GM12865 (cell line): ENCODE results near the gene CNPY2.

ENCODE experiments used
- DNase-seq: peaks from one replicate; pipeline ENCODE4 v3.0.0; 2010; ENCODE audit warnings: low read depth
- H3K4me3 ChIP-seq: 2 replicates; pipeline ENCODE4 v1.5.1; 2011; ENCODE audit warnings: mild to moderate bottlenecking, low read depth, low read length, control low read depth
- TF ChIP-seq, protein P1 (sequence below): IDR thresholded peaks from 2 replicates; pipeline ENCODE4 v1.5.1; 2011; ENCODE audit warnings: low read length, control low read depth, low read depth, inconsistent platforms; ENCODE audit not compliant: insufficient read depth; ENCODE audit errors: missing control alignments

CNPY2 gene

DNA sequence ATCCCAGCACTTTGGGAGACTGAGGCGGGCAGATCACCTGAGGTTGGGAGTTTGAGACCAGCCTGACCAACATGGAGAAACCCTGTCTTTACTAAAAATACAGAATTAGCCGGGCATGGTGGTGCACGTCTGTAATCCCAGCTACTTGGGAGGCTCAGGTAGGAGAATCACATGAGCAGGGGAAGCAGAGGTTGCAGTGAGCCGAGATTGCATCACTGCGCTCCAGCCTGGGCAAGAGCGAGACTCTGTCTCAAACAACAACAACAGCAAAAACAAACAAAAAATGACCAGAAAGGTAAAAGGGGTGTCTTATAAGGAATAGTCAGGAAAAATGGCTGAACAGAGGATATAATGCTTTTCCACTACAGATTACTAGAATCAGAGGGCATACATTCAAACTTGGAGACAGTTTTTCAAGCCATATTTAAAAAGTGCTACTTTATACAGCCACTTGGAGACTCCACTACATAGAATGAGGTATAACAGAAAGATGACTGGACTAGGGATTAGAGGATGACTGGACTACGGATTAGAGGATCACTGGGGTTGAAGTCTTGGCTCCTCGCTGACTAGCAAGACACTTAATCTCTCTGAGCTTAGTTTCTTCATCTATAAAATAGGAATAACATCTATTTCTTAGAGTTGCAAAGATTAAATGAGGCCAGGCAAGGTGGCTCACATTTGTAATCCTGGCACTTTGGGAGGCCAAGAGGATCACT lies 10.8 kb downstream of the CNPY2 start:
- TF ChIP-seq, protein P1, sequence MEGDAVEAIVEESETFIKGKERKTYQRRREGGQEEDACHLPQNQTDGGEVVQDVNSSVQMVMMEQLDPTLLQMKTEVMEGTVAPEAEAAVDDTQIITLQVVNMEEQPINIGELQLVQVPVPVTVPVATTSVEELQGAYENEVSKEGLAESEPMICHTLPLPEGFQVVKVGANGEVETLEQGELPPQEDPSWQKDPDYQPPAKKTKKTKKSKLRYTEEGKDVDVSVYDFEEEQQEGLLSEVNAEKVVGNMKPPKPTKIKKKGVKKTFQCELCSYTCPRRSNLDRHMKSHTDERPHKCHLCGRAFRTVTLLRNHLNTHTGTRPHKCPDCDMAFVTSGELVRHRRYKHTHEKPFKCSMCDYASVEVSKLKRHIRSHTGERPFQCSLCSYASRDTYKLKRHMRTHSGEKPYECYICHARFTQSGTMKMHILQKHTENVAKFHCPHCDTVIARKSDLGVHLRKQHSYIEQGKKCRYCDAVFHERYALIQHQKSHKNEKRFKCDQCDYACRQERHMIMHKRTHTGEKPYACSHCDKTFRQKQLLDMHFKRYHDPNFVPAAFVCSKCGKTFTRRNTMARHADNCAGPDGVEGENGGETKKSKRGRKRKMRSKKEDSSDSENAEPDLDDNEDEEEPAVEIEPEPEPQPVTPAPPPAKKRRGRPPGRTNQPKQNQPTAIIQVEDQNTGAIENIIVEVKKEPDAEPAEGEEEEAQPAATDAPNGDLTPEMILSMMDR: no peak
- H3K4me3 ChIP-seq: no peak overlapping the region
- no peak for DNase-seq

- TF ChIP-seq, protein P1: no peak
- H3K4me3 ChIP-seq: no peak overlapping the region
- DNase-seq: no peak
Observed at GRCh38 chr12:56304276-56304675, 11.5 kb downstream of the CNPY2 start.

GRCh38 chr12:56300644-56301464 lies 14.9 kb downstream of the CNPY2 start:
- H3K4me3 ChIP-seq: peak overlapping the region; percentile 71
- TF ChIP-seq, protein P1: no peak
- DNase-seq: no peak

DNA sequence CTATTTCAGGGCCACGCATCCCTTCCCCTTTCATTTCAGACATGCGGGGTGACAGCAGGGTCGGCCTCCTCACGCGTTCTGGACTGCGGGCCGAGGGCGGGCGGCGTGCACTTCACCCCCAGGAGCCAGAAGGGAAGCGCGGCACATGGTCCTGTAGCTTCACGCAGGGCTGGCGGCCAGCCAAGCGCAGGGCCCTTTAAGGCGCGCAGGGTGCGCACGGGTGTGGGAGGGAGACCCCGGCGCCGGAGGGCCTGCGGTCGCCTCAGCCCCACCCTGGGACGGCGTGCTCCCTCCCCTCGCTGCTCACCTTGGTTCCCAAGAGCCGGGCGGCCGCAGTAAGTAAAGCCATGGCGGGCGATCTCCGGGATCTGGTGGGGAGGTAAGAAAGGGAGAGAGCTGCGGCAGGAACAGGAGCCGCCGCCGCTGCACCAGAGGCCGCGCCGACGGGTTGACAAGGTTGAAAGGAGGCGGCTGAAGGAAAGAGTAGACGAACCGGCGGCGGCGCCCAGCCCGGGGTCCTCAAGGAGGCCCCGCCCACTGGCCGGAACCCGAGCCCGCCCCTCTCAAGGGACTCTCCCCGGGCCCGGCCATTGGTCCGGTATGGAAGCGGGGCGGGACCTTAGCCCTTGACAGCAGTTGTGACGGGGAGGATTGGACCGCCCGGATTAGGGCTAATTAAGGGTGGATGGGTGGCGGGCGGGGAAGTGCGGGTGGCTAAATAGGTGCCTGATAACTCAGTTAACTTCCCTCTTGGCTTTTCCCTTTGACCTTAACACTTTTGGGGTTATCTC lies 15.7 kb downstream of the CNPY2 start, which contains the start of gene CS:
TSS of gene CS (minus strand) at position 478 of the 791 bp plus-strand sequence. CDS start at position 349, 129 bp downstream.
- H3K4me3 ChIP-seq: peak within 1 kb of the TSS; percentile 71
- peak; percentile 99 for DNase-seq
- TF ChIP-seq, protein P1: no peak

- H3K4me3 ChIP-seq: peak overlapping the region; percentile 71
- DNase-seq: peak; percentile 63
- TF ChIP-seq, protein P1: no peak
Observed at GRCh38 chr12:56299308-56299852, 16.4 kb downstream of the CNPY2 start.

DNA sequence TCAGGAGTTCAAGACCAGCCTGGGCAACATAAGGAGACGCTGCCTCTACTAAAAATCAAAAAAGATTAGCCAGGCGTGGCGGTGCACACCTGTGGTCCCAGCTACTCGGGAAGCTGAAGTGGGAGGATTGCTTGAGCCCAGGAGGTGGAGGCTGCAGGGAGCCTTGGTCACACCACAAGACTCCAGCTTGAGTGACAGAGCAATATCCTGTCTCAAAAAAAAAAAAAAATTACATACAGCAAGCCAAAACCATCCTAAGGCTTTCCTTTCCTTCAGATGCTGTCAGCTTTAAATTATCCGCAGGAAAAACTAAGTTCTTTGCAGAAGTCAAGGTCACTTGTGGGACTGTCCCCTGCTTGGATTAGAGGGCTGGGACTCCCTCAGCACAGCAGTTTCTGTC lies 17.0 kb downstream of the CNPY2 start:
- TF ChIP-seq, protein P1: no peak
- DNase-seq: peak; percentile 8

More for the DNA sequence above, 17.0 kb downstream of the CNPY2 start:
- H3K4me3 ChIP-seq: peak overlapping the region; percentile 71
